Bronchial epithelial cell (primary cell): ENCODE results near the gene KIR3DL2. TPM values are rescaled to one million over a fixed set of nuclear protein-coding genes. Genes with fewer than 3 reads are reported as not detected.
"Not testable (repeated sequence)": the region's sequence is repeated elsewhere in the genome, so short reads cannot be mapped to it uniquely, and the experiment has no call there.

Experiments
- DNase-seq: peaks from one replicate; pipeline ENCODE4 v3.0.0-alpha.2; 2010; ENCODE audit warnings: low read depth
- FAIRE-seq: peaks from 2 replicates; lab custom pipeline; 2011; peaks lifted over from hg19 to GRCh38; lab: Jason Lieb, UNC
- H3K27me3 ChIP-seq: 2 replicates; pipeline ENCODE4 v1.5.1; 2011; ENCODE audit warnings: low read length; ENCODE audit not compliant: control insufficient read depth, insufficient read depth
- H3K36me3 ChIP-seq: 2 replicates; pipeline ENCODE4 v1.5.1; 2011; ENCODE audit warnings: low read length; ENCODE audit not compliant: control insufficient read depth, insufficient read depth
- H3K4me3 ChIP-seq: 2 replicates; pipeline ENCODE4 v1.5.1; 2011; ENCODE audit warnings: mild to moderate bottlenecking, low read depth, low read length, control low read depth
- total RNA-seq: library from RNA; depleted of rRNA; stranded (reverse); fragments of >200 nt; gene quantifications from 2 replicates; pipeline ENCODE4 v1.2.1, GENCODE V29; 2014
- TF ChIP-seq, protein P1 (sequence below): IDR thresholded peaks from 2 replicates; pipeline ENCODE4 v1.5.1; 2011; ENCODE audit warnings: mild to moderate bottlenecking, moderate library complexity, low read length, control low read depth, inconsistent platforms; ENCODE audit not compliant: insufficient read depth, severe bottlenecking

KIR3DL2 gene
- total RNA-seq = not detected in 2 replicates

DNA sequence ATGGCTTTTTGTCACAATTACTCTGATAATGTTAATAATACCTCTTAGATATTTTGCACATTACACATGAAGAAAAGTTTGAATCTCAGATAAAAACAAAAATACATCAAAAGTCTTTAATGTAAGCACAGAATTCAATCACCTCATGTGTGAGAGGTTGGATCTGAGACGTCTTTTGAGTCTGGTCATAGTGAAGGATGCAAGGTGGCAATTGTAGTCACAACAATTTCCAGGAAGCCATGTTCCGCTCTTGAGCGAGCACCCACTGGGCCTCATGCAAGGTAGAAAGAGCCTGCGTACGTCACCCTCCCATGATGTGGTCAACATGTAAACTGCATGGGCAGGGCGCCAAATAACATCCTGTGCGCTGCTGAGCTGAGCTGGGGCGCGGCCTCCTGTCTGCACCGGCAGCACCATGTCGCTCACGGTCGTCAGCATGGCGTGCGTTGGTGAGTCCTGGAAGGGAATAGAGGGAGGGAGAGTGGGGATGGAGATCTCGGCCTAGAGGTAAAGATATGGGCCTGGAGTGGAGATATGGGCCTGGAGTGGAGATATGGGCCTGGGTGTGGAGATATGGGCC is at the start of gene KIR3DL2:
TSS of gene KIR3DL2 (plus strand) at position 383 of the 580 bp plus-strand sequence. CDS start at position 416, 33 bp downstream.
- not testable (repeated sequence) for DNase-seq, H3K27me3 ChIP-seq, H3K36me3 ChIP-seq, FAIRE-seq, H3K4me3 ChIP-seq

DNA sequence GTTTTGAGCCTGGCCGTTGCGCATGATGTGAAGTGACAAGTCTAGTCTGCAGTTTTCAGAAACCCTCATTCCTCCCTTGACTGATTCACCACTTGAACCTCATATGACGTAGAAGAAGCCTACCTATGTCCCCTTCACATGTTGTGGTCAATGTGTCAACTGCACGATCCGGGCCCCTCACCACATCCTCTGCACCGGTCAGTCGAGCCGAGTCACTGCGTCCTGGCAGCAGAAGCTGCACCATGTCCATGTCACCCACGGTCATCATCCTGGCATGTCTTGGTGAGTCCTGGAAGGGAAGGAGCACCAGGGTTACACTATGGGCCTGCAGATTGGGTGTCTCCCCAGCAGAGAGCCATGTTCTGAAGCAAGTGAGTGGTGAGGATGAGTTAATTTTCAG is 46.8 kb upstream of the KIR3DL2 start, which contains the start of gene KIR2DL4:
TSS of gene KIR2DL4 (plus strand) at position 201 of the 400 bp plus-strand sequence. CDS start at position 243, 42 bp downstream.
- no peak within 1 kb of the TSS for H3K4me3 ChIP-seq
- TF ChIP-seq, protein P1, sequence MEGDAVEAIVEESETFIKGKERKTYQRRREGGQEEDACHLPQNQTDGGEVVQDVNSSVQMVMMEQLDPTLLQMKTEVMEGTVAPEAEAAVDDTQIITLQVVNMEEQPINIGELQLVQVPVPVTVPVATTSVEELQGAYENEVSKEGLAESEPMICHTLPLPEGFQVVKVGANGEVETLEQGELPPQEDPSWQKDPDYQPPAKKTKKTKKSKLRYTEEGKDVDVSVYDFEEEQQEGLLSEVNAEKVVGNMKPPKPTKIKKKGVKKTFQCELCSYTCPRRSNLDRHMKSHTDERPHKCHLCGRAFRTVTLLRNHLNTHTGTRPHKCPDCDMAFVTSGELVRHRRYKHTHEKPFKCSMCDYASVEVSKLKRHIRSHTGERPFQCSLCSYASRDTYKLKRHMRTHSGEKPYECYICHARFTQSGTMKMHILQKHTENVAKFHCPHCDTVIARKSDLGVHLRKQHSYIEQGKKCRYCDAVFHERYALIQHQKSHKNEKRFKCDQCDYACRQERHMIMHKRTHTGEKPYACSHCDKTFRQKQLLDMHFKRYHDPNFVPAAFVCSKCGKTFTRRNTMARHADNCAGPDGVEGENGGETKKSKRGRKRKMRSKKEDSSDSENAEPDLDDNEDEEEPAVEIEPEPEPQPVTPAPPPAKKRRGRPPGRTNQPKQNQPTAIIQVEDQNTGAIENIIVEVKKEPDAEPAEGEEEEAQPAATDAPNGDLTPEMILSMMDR = no peak
- H3K27me3 ChIP-seq = no peaks in the 10 kb centered on the region
- FAIRE-seq = no peak
- H3K36me3 ChIP-seq = no peaks in the 10 kb centered on the region
- DNase-seq = no peak

DNA sequence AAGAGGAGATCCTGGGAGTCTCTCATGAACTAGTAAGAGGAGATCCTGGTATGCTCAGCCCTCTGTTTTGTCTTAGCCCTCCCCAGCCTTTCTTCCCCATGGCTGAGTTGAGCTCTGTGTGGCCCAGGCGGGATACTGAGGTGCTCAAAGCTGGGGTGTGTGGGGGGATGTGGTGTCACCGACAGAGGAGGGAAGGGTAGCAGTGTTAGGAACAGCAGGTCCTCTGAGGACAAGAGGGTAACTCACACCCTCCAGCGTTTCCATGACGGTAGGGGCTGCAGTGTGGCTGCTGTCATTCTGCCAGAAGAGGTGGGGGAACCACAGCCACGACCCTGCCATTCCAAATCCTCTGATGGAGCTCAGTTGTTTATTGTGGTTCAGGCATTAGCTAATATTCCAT is 46.1 kb upstream of the KIR3DL2 start:
- H3K36me3 ChIP-seq = no peaks in the 10 kb centered on the region
- H3K4me3 ChIP-seq = no peak overlapping the region
- TF ChIP-seq, protein P1 = no peak
- no peaks in the 10 kb centered on the region for H3K27me3 ChIP-seq
- DNase-seq (no peak), FAIRE-seq (no peak)

DNA sequence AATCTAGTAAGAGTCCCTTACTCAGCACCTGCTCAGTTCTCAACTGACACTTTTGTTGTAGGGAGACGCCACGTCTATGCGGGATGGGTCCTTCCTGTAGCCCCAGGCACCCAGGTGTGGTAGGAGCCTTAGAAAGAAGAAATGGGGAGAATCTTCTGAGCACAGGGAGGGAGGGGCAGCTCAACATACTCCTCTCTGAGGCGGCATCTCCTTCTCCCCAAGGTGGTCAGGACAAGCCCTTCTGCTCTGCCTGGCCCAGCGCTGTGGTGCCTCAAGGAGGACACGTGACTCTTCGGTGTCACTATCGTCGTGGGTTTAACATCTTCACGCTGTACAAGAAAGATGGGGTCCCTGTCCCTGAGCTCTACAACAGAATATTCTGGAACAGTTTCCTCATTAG is 45.7 kb upstream of the KIR3DL2 start:
- FAIRE-seq = no peak

DNA sequence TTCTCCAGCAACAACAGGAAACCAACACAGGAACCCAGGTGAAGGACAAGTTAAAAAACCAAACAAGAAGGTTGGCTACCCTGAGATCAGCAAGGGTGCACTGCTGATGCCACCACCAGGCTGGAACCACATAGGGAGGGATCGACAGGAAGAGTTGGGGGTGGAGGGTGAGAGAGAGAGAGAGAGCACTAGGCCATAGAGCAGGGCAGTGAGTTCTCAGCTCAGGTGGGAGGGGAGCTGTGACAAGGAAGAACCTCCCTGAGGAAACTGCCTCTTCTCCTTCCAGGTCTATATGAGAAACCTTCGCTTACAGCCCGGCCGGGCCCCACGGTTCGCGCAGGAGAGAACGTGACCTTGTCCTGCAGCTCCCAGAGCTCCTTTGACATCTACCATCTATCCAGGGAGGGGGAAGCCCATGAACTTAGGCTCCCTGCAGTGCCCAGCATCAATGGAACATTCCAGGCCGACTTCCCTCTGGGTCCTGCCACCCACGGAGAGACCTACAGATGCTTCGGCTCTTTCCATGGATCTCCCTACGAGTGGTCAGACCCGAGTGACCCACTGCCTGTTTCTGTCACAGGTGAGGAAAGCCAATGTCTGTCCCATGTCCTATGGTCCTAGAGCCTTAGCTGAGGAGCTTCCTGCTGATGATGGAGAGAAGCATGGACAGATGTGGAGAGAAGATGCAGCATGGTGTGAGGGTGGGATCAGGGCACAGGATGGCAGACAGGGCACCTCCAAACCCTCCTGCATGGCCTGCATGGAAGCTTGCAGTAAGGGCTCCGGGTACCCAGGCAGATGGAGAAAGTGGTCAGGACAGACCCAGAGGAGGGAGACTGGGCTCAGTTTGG is 44.4 kb upstream of the KIR3DL2 start:
- FAIRE-seq (peak; percentile 50), DNase-seq (no peak)
- TF ChIP-seq, protein P1 = no peak
- Histone ChIP-seq H3K36me3 (no peaks in the 10 kb centered on the region), H3K27me3 (no peaks in the 10 kb centered on the region), H3K4me3 (no peak overlapping the region)

More for the DNA sequence above, 45.7 kb upstream of the KIR3DL2 start:
- H3K4me3 ChIP-seq = no peak overlapping the region
- H3K36me3 ChIP-seq = no peaks in the 10 kb centered on the region
- no peak for DNase-seq
- H3K27me3 ChIP-seq = no peaks in the 10 kb centered on the region
- TF ChIP-seq, protein P1 = no peak

DNA sequence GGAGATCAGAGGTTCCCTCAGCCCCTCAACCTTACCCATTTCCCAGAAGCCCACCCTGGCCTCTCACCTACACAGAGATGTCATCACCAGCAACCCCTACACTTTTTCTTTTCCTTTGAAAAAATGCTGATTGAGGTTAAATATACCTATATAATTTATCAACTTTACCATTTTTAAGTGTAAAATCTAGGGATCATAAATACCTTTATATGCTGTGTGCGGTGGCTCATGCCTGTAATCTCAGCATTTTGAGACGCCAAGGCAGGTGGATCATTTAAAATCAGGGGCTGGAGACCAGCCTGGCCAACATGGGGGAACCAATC is 43.8 kb upstream of the KIR3DL2 start:
- DNase-seq = no peak
- Histone ChIP-seq H3K4me3 (no peak overlapping the region), H3K27me3 (no peaks in the 10 kb centered on the region), H3K36me3 (no peaks in the 10 kb centered on the region)
- TF ChIP-seq, protein P1 = no peak
- FAIRE-seq = no peak

DNA sequence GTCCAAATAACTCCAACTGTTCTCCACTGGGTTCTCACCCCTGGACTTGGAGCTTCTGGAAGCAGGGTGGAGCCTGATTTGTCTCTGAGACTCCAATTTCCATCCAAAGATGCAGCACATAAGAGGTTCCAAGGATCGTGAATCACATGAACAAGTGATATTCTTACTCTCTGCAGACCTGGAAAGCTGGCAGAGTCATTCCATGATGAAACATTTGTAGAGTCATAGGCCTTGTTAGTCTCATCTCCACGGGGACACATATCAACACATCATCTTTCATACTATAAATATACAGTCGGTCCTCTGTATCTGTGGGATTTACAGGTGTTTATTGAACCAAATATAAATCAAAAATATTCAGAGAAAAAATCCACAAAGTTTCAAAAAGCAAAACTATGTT is 35.7 kb upstream of the KIR3DL2 start:
- not testable (repeated sequence) for FAIRE-seq

DNA sequence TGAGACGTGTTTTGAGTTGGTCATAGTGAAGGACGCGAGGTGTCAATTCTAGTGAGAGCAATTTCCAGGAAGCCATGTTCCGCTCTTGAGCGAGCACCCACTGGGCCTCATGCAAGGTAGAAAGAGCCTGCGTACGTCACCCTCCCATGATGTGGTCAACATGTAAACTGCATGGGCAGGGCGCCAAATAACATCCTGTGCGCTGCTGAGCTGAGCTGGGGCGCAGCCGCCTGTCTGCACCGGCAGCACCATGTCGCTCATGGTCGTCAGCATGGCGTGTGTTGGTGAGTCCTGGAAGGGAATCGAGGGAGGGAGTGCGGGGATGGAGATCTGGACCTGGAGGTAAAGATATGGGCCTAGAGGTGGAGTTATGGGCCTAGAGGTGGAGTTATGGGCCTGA is 34.0 kb upstream of the KIR3DL2 start, which contains the start of gene KIR3DL1:
TSS of gene KIR3DL1 (plus strand) at position 218 of the 400 bp plus-strand sequence.
- not testable (repeated sequence) for H3K4me3 ChIP-seq, DNase-seq, H3K36me3 ChIP-seq, H3K27me3 ChIP-seq
- peak; percentile 80 for FAIRE-seq

More for the DNA sequence above, 35.7 kb upstream of the KIR3DL2 start:
- H3K4me3 ChIP-seq, DNase-seq, H3K27me3 ChIP-seq, H3K36me3 ChIP-seq: not testable (repeated sequence)
